Measurements from ENCODE around the gene DISC1. TPM values are rescaled to one million over a fixed set of nuclear protein-coding genes. Genes with fewer than 3 reads are reported as not detected.

DISC1 gene
- polyA plus RNA-seq, 1 of the 3 experiments (the other 2 are of a cell fraction) = 1.7 TPM

DNA sequence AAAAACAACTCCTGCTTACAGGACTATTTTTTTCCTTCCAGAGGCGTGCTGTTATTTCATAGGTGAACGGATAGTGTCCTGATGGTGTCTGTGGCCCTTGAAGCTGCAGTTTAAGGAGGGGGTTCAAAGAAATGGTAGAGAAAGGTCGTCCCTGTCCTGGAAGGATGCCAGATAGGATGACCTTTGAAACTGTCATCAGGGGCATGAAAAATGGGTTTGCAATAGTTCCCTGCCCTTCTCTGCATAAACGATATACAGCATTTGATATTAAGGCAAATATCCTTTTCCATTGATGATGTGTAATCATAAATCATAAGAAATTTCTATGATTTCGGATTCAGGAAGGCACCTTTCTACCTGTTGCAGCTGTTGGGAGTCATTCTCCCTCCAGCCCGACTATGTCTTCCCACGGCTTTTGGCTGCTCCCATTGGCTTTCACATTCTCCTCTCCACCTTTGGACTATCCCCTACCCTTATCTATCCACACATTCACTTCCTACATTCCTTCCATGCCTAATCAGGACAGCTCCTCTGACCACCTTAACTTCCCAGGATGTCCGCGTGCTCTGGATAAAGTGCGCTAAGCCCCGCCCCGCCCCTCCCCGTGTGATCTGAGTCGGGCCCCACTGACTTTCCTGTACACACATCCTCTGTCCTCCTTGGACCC, 209.8 kb downstream of the DISC1 start:
- Histone ChIP-seq H3K79me2 (ENCODE audit: insufficient read depth) (no peaks in the 10 kb centered on the region), H4K20me1 (ENCODE audit: insufficient read depth) (no peaks in the 10 kb centered on the region), H3K9me2 (no peaks in the 10 kb centered on the region), H3K4me2 (no peak overlapping the region), H3F3A (replicated peaks; ENCODE audit: insufficient read depth) (no peaks in the 10 kb centered on the region), H3K9ac (no peak overlapping the region), H3K27me3 (ENCODE audit: insufficient read depth) (no peaks in the 10 kb centered on the region), H3K36me3 (replicated peaks in 1 of 2; ENCODE audit: control insufficient read depth in 1 of 2, insufficient read depth in 2 of 2, low read length in 1 of 2) (no peaks in the 10 kb centered on the region), H2AFZ (ENCODE audit: low read depth) (no peak overlapping the region), H3K4me1 (ENCODE audit: control insufficient read depth in 1 of 2, insufficient read depth in 2 of 2, low read depth in 1 of 2, low read length in 1 of 2) (no peaks in the 10 kb centered on the region), H3K9me3 (no peaks in the 10 kb centered on the region), H3K27ac (ENCODE audit: low read depth in 2 of 2, low read length in 1 of 2) (no peak overlapping the region), H3K4me3 (ENCODE audit: low read depth in 2 of 2, low read length in 1 of 2) (no peak overlapping the region)
- ChIA-PET CTCF (no interaction called here), POLR2A (no interaction called here)
- WGBS (ENCODE audit: low lambda C conversion rate) = 91% methylated on average over 14 of the region's 14 CpGs
- DNase-seq = no peak
- TF ChIP-seq POLR2AphosphoS5 (IDR thresholded peaks at IDR 0.05; ENCODE audit: low read depth, low read length) (no peak), FOXM1 (IDR thresholded peaks at IDR 0.05; ENCODE audit: low read depth) (no peak)

DNA sequence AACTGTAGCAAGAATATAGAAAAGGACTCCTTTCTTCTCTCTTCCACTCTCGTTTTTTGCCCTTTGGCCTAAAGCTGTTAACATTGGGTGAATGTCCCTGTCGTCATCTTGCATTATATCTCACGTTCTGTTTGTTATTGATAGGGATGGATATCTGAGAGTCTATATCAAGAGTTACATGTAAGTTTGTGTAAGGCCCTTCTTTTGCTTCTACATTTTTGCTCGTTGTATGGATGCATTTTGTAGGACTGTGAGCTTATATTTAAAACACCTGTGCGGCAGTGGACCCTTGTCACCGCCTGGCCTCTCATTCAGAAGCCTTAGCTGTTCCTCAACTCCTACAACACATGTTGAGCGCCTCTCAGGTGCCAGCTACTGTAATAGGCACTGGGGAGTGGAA, 211.9 kb downstream of the DISC1 start:
- 75% methylated on average over 7 of the region's 7 CpGs for WGBS (ENCODE audit: low lambda C conversion rate)
- TF ChIP-seq MEF2A (IDR thresholded peaks at IDR 0.05; ENCODE audit: borderline replicate concordance, low read depth) (no peak), YY1 (IDR thresholded peaks at IDR 0.05; ENCODE audit: low read depth) (no peak), CHD2 (IDR thresholded peaks at IDR 0.05; ENCODE audit: low read length, partially characterized antibody) (no peak), GATA2 (CRISPR knock-in tag; IDR thresholded peaks at IDR 0.05) (no peak), NRF1 (IDR thresholded peaks at IDR 0.05; ENCODE audit: low read depth, low read length) (no peak), FOXM1 (IDR thresholded peaks at IDR 0.05; ENCODE audit: low read depth) (no peak), TCF12 (IDR thresholded peaks at IDR 0.05) (no peak), FOSL2 (IDR thresholded peaks at IDR 0.05; ENCODE audit: borderline replicate concordance, low read depth) (no peak)
- H3K9me3 ChIP-seq = no peaks in the 10 kb centered on the region
- H3K4me1 ChIP-seq (ENCODE audit: control insufficient read depth in 1 of 2, insufficient read depth in 2 of 2, low read depth in 1 of 2, low read length in 1 of 2) = no peaks in the 10 kb centered on the region
- H3K79me2 ChIP-seq (ENCODE audit: insufficient read depth) = no peaks in the 10 kb centered on the region
- H3K9me2 ChIP-seq = no peaks in the 10 kb centered on the region
- H3K9ac ChIP-seq = no peak overlapping the region
- H3K4me2 ChIP-seq = no peak overlapping the region
- H3K27me3 ChIP-seq (ENCODE audit: insufficient read depth) = no peaks in the 10 kb centered on the region
- H2AFZ ChIP-seq (ENCODE audit: low read depth) = no peak overlapping the region
- H3K4me3 ChIP-seq (ENCODE audit: low read depth in 2 of 2, low read length in 1 of 2) = no peak overlapping the region
- H4K20me1 ChIP-seq (ENCODE audit: insufficient read depth) = no peaks in the 10 kb centered on the region
- no peaks in the 10 kb centered on the region for H3F3A ChIP-seq (replicated peaks; ENCODE audit: insufficient read depth)
- DNase-seq = no peak
- no peak overlapping the region for H3K27ac ChIP-seq (ENCODE audit: low read depth in 2 of 2, low read length in 1 of 2)
- H3K36me3 ChIP-seq (replicated peaks in 1 of 2; ENCODE audit: control insufficient read depth in 1 of 2, insufficient read depth in 2 of 2, low read length in 1 of 2) = no peaks in the 10 kb centered on the region
- ChIA-PET POLR2A (no interaction called here), CTCF (no interaction called here)

- no peaks in the 10 kb centered on the region for H3K36me3 ChIP-seq (replicated peaks in 1 of 2; ENCODE audit: control insufficient read depth in 1 of 2, insufficient read depth in 2 of 2, low read length in 1 of 2)
- H3K9me3 ChIP-seq = no peaks in the 10 kb centered on the region
- POLR2A ChIA-PET = no interaction called here
- no peaks in the 10 kb centered on the region for H3F3A ChIP-seq (replicated peaks; ENCODE audit: insufficient read depth)
- H3K4me1 ChIP-seq (ENCODE audit: control insufficient read depth in 1 of 2, insufficient read depth in 2 of 2, low read depth in 1 of 2, low read length in 1 of 2) = peaks cover 0 to 3% of the 10 kb centered on the region in 2 experiments; a peak in 1 of 4 replicates
- TF ChIP-seq RXRA (IDR thresholded peaks at IDR 0.05; ENCODE audit: borderline replicate concordance, low read depth) = no peak
- TF ChIP-seq, protein P1, sequence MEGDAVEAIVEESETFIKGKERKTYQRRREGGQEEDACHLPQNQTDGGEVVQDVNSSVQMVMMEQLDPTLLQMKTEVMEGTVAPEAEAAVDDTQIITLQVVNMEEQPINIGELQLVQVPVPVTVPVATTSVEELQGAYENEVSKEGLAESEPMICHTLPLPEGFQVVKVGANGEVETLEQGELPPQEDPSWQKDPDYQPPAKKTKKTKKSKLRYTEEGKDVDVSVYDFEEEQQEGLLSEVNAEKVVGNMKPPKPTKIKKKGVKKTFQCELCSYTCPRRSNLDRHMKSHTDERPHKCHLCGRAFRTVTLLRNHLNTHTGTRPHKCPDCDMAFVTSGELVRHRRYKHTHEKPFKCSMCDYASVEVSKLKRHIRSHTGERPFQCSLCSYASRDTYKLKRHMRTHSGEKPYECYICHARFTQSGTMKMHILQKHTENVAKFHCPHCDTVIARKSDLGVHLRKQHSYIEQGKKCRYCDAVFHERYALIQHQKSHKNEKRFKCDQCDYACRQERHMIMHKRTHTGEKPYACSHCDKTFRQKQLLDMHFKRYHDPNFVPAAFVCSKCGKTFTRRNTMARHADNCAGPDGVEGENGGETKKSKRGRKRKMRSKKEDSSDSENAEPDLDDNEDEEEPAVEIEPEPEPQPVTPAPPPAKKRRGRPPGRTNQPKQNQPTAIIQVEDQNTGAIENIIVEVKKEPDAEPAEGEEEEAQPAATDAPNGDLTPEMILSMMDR (IDR thresholded peaks at IDR 0.05) = no peak
- no peaks in the 10 kb centered on the region for H3K79me2 ChIP-seq (ENCODE audit: insufficient read depth)
- no peaks in the 10 kb centered on the region for H3K27me3 ChIP-seq (ENCODE audit: insufficient read depth)
- H3K9ac ChIP-seq = no peak overlapping the region
- no peak overlapping the region for H2AFZ ChIP-seq (ENCODE audit: low read depth)
- H3K9me2 ChIP-seq = no peaks in the 10 kb centered on the region
- H3K27ac ChIP-seq (ENCODE audit: low read depth in 2 of 2, low read length in 1 of 2) = no peak overlapping the region
- no peak for DNase-seq
- CTCF ChIA-PET = no interaction called here
- H3K4me2 ChIP-seq = no peak overlapping the region
- WGBS (ENCODE audit: low lambda C conversion rate) = 94% methylated on average over 2 of the region's 2 CpGs
- H3K4me3 ChIP-seq (ENCODE audit: low read depth in 2 of 2, low read length in 1 of 2) = no peak overlapping the region
- H4K20me1 ChIP-seq (ENCODE audit: insufficient read depth) = no peaks in the 10 kb centered on the region
Observed at GRCh38 chr1:231839999-231840398, 213.4 kb downstream of the DISC1 start.

Measured in SK-N-SH (cell line).